H54 (cell line): ENCODE results near the gene ARID1B.

Experiments
- DNase-seq: peaks from one replicate; pipeline ENCODE4 v3.0.0; 2011; ENCODE audit warnings: low spot score, mixed read lengths; ENCODE audit not compliant: insufficient read length
- FAIRE-seq: peaks from 3 replicates; lab custom pipeline; 2011; peaks lifted over from hg19 to GRCh38; lab: Jason Lieb, UNC
- POLR2A ChIP-seq: IDR thresholded peaks from 2 replicates; pipeline ENCODE4 v1.6.1; 2011; ENCODE audit warnings: low read depth, mild to moderate bottlenecking, low read length

Gene ARID1B

GRCh38 chr6:157221817-157222175 is 444.6 kb downstream of the ARID1B start:
- no peak for TF ChIP-seq POLR2A
- DNase-seq (no peak), FAIRE-seq (no peak)

GRCh38 chr6:157222201-157222981 is 445.2 kb downstream of the ARID1B start:
- DNase-seq (no peak), FAIRE-seq (no peak)
- no peak for TF ChIP-seq POLR2A

DNA sequence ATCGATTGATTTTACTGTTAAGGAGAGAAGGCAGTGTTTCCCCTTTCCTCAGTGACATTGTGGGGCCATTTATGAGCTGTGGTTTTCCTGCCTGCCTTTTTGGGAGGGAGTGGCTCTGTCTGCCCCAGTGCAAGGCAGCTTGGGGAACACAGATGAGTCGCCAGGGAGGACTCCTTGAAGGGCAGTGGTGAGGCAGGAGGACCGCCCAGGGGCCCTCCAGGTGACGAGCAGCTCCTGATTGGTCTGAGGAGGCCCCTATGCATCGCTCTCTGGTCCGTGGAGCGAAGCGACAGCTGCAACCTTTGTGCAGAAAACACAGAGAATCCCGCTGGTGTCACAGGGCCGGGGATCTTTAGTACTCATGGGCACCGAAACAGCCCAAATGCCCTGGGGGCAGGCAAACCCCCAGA is 445.8 kb downstream of the ARID1B start:
- no peak for TF ChIP-seq POLR2A
- no peak for DNase-seq
- no peak for FAIRE-seq

- no peak for DNase-seq
- no peak for FAIRE-seq
- no peak for TF ChIP-seq POLR2A
These were observed 446.3 kb downstream of the ARID1B start for GRCh38 chr6:157223511-157223910.

DNA sequence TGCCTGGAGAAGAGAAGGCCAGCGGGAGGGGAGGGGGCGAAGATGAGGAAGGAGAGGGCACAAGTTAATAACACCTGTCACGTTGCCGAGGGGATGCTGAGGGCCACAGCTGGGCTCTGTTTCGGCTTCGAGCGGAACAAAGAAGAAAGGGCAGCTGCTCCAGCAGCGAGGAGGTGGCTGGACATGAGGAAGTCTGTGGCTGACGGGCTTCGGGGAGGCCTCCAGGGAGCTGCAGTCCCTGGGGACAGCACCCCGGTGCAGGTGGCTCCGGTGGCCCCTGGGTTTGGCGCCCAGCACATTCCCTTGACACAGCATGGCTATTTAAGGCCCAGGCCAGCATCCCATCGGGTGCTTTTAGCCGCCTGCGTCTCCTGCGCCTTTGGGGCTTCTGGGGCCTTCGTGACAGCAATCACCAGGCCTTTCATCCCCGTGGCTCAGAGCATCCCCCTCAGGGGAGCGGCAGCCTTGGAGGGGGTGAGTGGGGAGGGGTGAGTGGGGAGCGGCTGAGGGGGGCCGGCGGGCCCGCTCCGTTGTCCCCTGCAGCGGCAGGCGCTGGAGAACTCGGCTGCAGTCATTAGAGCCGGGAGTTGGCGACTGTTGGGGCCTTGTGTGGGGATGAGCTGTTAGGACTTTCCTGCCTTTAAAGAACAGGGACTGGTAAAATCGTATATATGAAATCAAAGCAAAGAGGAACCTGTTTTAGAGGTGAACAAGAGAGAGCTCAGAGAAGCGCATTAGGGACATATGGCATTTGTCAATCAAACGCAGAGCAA is 447.2 kb downstream of the ARID1B start:
- TF ChIP-seq POLR2A = no peak
- DNase-seq (no peak), FAIRE-seq (no peak)

GRCh38 chr6:157224951-157225574 is 447.9 kb downstream of the ARID1B start:
- FAIRE-seq (no peak), DNase-seq (no peak)
- TF ChIP-seq POLR2A = no peak

- no peak for TF ChIP-seq POLR2A
- DNase-seq (no peak), FAIRE-seq (no peak)
These were observed 448.4 kb downstream of the ARID1B start for GRCh38 chr6:157225575-157225995.

DNA sequence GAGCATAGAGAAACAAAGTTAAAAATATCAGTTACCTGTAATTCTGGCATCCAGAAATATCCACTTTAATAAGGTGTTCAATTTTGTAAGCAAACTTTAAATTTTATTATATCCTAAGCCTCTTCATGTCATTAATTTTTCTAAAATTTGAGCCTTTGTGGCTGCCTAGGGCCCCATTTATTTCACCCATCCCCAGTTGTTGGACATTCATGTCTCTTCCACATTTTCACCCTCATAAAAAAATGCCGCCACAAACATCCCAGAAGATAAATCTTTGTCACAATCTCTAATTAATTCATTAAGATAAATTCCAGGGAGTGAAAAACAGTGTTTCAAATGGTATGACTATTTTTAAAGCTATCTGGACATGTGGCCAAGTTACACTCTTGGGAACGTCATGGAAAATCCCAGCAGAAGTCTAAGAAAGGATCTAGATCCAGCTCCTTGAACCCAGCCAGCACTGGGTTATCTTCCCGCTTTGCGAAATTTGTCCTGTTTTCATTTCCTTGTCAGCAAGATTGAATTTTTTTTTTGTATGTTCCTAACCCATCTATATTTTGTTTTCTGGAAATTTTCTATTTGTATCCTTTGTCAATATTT is 448.9 kb downstream of the ARID1B start:
- no peak for TF ChIP-seq POLR2A

DNA sequence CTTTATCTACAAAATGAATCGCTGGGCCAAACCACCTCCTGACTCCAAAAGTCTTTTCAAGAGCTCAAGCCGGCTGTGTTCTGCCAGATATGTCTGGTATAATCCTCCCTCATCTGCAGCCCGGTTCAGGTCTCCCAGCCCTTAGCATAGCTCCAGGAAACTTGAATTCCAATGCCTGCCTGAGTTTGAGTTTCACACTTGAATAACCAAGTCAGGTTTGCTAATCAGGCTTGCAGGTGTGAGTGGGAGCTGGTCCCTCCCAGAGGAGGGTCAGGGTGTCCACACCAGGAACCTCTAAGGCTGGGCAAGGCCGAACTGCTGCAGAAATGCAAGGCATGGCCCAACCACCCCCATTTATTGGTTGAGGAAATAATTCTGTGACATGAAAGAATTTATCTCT is 449.6 kb downstream of the ARID1B start:
- no peak for TF ChIP-seq POLR2A
- no peak for DNase-seq
- FAIRE-seq = no peak

More for the DNA sequence above, 448.9 kb downstream of the ARID1B start:
- DNase-seq (no peak), FAIRE-seq (no peak)

- TF ChIP-seq POLR2A = no peak
- DNase-seq (no peak), FAIRE-seq (no peak)
These were observed 450.3 kb downstream of the ARID1B start for GRCh38 chr6:157227202-157228166.

DNA sequence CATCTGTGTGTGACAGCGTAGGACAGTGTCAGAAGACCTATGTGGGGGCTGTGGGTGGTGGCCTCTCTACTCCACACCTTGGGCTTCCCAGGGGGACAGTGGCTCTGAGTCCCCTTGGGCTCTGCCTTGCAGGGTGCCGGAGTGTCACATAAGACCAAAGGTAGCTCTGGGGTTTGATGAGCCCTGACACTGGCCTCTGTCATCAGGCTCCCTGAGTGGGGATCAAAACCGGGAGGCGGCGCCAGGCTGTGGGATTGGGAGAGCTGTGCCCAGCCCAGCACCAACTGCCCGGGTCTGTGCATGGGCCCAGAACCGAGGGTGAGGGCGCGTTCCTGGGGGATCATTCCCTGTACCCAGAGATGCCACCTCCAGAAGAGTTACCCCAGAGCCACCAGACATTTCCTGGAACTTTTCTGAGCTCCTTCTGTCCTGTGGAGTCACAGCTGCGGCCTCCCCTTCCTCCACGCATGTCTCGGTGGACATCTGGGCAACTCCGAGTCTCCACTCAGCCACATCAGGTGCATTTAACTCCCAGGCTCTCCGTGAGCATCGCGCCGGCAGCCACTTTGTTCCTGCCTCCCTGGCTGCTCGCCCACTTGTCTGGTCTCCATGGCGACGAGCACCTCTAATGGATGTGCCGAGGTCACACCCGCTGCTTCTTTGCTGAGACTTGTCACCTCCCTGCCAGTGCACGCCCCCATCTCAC is 451.4 kb downstream of the ARID1B start:
- TF ChIP-seq POLR2A = no peak
- FAIRE-seq = no peak
- no peak for DNase-seq

DNA sequence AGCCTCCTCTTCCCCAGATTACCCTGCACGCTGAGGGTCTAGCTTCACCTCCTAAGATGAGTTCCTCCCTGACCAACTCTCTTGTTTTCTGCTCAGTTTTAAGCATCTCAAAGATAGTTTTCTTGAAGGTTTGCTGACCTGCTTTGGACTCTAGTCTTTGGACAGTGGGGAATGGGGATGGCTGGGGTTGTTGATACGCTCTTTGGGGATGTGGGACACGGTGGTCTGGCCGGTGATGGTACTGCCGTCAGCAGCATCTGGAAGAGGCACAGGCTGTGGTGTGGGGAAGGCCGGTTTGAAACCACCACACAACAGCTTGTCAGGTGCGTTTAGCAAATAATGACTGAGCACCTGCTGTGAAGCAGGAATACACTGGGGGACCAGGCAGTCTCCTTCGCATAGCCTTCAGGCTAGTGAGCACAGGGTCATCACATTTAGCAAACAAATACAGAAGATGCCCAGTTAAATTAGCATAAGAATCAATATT is 452.0 kb downstream of the ARID1B start:
- TF ChIP-seq POLR2A = no peak
- FAIRE-seq (no peak), DNase-seq (no peak)
